ENCODE data around the gene MAMDC4. TPM values are rescaled to one million over a fixed set of nuclear protein-coding genes. Genes with fewer than 3 reads are reported as not detected.

Gene MAMDC4
- polyA plus RNA-seq, 1 donor (not counting 4 experiments of a cell fraction or from before 2014, with no cell fraction given), result 0.49 TPM

DNA sequence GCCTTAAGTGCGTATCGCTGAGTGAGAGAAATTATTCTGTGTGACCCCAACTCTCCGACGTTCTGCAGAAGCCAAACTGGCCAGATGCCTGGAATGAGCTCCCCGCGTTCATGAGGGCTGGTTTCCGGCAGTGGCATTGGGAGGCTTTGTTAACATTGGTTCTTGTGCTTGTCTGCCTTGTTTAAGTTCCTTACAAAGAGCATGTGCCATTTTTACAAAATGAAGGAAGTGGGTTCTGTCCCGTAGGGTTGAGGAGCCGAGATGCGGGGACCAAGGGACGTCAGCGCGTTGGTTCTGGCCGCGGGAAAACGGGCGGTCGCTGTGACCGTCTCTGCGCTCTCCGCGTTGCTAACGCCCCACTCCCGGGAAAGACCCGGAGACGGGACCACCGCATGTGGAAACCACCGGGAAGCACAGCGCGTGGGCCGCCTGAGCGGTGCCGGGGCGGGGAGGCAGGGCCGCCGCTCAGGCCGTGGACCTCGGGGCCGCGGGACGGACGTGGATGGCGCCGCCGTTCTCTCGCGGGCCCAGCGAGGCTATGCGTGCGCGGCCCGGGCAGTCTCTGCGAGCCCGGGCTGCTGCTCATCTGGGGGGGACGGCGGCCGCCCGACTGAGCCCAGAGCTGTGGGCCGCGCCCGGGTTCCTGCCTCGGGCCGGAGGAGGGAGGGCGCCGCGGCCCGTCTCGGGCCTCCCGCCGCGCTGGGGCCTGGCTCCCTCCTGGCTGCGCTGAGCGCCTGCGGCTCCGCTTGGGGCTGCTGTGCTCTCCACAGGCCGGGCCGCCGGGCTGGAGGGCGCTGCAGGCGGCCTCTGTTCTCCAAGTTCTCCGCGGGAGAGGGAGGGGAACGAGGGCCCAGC lies 30.9 kb upstream of the MAMDC4 start:
- Histone ChIP-seq H3K79me2 (ENCODE audit: control insufficient read depth, insufficient read depth, low read length) (peaks cover 18% of the 10 kb centered on the region), H3K9me3 (ENCODE audit: control insufficient read depth, low read depth, low read length) (no peaks in the 10 kb centered on the region), H3K4me2 (ENCODE audit: control insufficient read depth, extremely low read depth, insufficient read depth, low read depth, low read length) (peak overlapping the region; percentile 54), H2AFZ (ENCODE audit: control insufficient read depth, low read length) (no peak overlapping the region), H3K4me3 (ENCODE audit: control insufficient read depth in 2 of 3, extremely low read depth in 1 of 3, insufficient read depth in 2 of 3, low read depth in 1 of 3, low read length in 3 of 3) (no peak overlapping the region), H3K27me3 (ENCODE audit: control insufficient read depth, extremely low read depth, insufficient read depth, low read length) (no peaks in the 10 kb centered on the region), H3K9me1 (ENCODE audit: control insufficient read depth, extremely low read depth, insufficient read depth, low read length) (no peaks in the 10 kb centered on the region), H4K20me1 (ENCODE audit: control insufficient read depth, extremely low read depth, insufficient read depth, low read length) (no peaks in the 10 kb centered on the region), H3K9ac (ENCODE audit: control insufficient read depth, extremely low read depth, insufficient read depth, low read length) (no peak overlapping the region), H3K4me1 (ENCODE audit: control insufficient read depth, extremely low read depth, insufficient read depth, low read length) (no peaks in the 10 kb centered on the region), H3K27ac (ENCODE audit: control insufficient read depth, insufficient read depth, low read length) (no peak overlapping the region), H3K36me3 (ENCODE audit: control insufficient read depth in 2 of 2, extremely low read depth in 1 of 2, insufficient read depth in 2 of 2, low read length in 2 of 2) (peaks cover 5 to 11% of the 10 kb centered on the region in 2 experiments)
- FAIRE-seq, result no peak
- dilution Hi-C loops (cut with MboI; ENCODE audit: extremely low pct_ligation_motif_present, low sequenced_read_pairs), result loop anchor here (25.0 kb wide), 1 partner anchor 116 kb away; the partner anchor contains the start of genes C8G and FBXW5
- no peak for DNase-seq (ENCODE audit: low read depth, low spot score)
- TF ChIP-seq, protein P1, sequence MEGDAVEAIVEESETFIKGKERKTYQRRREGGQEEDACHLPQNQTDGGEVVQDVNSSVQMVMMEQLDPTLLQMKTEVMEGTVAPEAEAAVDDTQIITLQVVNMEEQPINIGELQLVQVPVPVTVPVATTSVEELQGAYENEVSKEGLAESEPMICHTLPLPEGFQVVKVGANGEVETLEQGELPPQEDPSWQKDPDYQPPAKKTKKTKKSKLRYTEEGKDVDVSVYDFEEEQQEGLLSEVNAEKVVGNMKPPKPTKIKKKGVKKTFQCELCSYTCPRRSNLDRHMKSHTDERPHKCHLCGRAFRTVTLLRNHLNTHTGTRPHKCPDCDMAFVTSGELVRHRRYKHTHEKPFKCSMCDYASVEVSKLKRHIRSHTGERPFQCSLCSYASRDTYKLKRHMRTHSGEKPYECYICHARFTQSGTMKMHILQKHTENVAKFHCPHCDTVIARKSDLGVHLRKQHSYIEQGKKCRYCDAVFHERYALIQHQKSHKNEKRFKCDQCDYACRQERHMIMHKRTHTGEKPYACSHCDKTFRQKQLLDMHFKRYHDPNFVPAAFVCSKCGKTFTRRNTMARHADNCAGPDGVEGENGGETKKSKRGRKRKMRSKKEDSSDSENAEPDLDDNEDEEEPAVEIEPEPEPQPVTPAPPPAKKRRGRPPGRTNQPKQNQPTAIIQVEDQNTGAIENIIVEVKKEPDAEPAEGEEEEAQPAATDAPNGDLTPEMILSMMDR (optimal IDR thresholded peaks at IDR 0.05 in 1 of 3, IDR thresholded peaks at IDR 0.05 in 1 of 3, conservative IDR thresholded peaks at IDR 0.05 in 1 of 3; ENCODE audit: extremely low read depth in 1 of 3, insufficient read depth in 2 of 3, low read length in 3 of 3), result no peak
- no peak for TF ChIP-seq EZH2 (IDR thresholded peaks at IDR 0.05; ENCODE audit: low read length)

DNA sequence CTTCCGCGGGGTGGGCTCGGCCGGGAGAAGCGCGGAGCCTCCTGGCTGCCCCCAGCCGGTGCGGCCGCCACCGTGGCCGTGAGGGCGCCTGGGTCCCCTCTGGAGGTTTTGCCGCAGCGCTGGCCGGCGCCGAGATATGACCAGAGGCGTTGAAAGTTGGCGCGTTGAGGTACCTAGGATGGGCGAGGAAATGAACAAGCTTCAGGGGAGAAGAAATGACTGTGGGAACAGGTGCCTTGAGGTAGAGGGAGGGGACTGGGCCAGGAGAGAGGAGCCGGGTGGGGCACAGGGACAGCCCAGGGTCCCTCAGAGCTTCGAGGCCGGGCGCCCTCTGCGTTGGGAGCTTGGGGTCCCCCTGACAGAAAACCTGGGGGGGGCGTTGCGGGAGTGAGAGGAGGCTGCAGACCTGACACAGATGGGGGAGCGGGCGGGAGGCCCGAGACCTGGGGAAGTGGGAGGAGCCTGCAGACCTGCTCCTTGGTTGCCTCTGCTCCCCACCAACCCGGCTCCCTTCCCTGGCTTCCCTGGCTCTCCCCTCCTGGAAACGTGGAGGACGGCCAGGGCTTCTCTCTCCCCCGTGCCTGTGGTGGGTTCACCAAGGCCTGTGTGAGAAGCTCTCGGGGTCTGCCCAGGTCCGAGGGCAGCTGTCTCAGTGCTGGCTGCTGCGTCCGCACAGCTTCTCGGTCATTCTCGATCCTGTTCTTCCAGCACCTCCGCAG lies 30.2 kb upstream of the MAMDC4 start:
- H3K4me1 ChIP-seq (ENCODE audit: control insufficient read depth, extremely low read depth, insufficient read depth, low read length), result no peaks in the 10 kb centered on the region
- dilution Hi-C loops (cut with MboI; ENCODE audit: extremely low pct_ligation_motif_present, low sequenced_read_pairs), result loop anchor here (25.0 kb wide), 1 partner anchor 115 kb away; the partner anchor contains the start of genes C8G and FBXW5
- TF ChIP-seq, protein P1 (optimal IDR thresholded peaks at IDR 0.05 in 1 of 3, IDR thresholded peaks at IDR 0.05 in 1 of 3, conservative IDR thresholded peaks at IDR 0.05 in 1 of 3; ENCODE audit: extremely low read depth in 1 of 3, insufficient read depth in 2 of 3, low read length in 3 of 3), result no peak
- TF ChIP-seq EZH2 (IDR thresholded peaks at IDR 0.05; ENCODE audit: low read length), result no peak
- H2AFZ ChIP-seq (ENCODE audit: control insufficient read depth, low read length), result no peak overlapping the region
- H3K27me3 ChIP-seq (ENCODE audit: control insufficient read depth, extremely low read depth, insufficient read depth, low read length), result no peaks in the 10 kb centered on the region
- H3K4me3 ChIP-seq (ENCODE audit: control insufficient read depth in 2 of 3, extremely low read depth in 1 of 3, insufficient read depth in 2 of 3, low read depth in 1 of 3, low read length in 3 of 3), result no peak overlapping the region
- H3K4me2 ChIP-seq (ENCODE audit: control insufficient read depth, extremely low read depth, insufficient read depth, low read depth, low read length), result no peak overlapping the region
- no peaks in the 10 kb centered on the region for H3K9me3 ChIP-seq (ENCODE audit: control insufficient read depth, low read depth, low read length)
- peaks cover 5 to 14% of the 10 kb centered on the region in 2 experiments for H3K36me3 ChIP-seq (ENCODE audit: control insufficient read depth in 2 of 2, extremely low read depth in 1 of 2, insufficient read depth in 2 of 2, low read length in 2 of 2)
- H3K9me1 ChIP-seq (ENCODE audit: control insufficient read depth, extremely low read depth, insufficient read depth, low read length), result no peaks in the 10 kb centered on the region
- DNase-seq (ENCODE audit: low read depth, low spot score), result no peak
- no peak for FAIRE-seq
- peaks cover 18% of the 10 kb centered on the region for H3K79me2 ChIP-seq (ENCODE audit: control insufficient read depth, insufficient read depth, low read length)
- no peak overlapping the region for H3K9ac ChIP-seq (ENCODE audit: control insufficient read depth, extremely low read depth, insufficient read depth, low read length)
- H4K20me1 ChIP-seq (ENCODE audit: control insufficient read depth, extremely low read depth, insufficient read depth, low read length), result no peaks in the 10 kb centered on the region
- H3K27ac ChIP-seq (ENCODE audit: control insufficient read depth, insufficient read depth, low read length), result no peak overlapping the region

Measured in keratinocyte (primary cell).